Thoracic aorta (tissue), 2 donors: ENCODE results near the gene KRTAP4-3. TPM values are rescaled to one million over a fixed set of nuclear protein-coding genes. Genes with fewer than 3 reads are reported as not detected.
"Not testable (repeated sequence)": the region's sequence is repeated elsewhere in the genome, so short reads cannot be mapped to it uniquely, and the experiment has no call there.

Experiments
- ATAC-seq: fragments of 150-250 bp; one replicate; pipeline ENCODE4 v1.8.0; 2017; ENCODE audit warnings: low read depth; ENCODE audit not compliant: insufficient number of reproducible peaks, low FRiP score
- DNase-seq: peaks from one replicate; pipeline ENCODE4 v3.0.0-alpha.2; 2020; ENCODE audit warnings: low spot score
- H3K27ac ChIP-seq, 2 donors: fragments of 200-600 bp; sonication (generic); 1 replicate in 1 of 2; 2 replicates in 1 of 2; pipeline ENCODE4 v1.5.1; 2016; ENCODE audit warnings: mild to moderate bottlenecking in 2 of 2, moderate library complexity in 2 of 2
- H3K27me3 ChIP-seq: fragments of 200-600 bp; sonication (generic); replicated peaks from 2 replicates; pipeline ENCODE4 v1.6.0; 2016; ENCODE audit warnings: mild to moderate bottlenecking; ENCODE audit not compliant: insufficient read depth
- H3K36me3 ChIP-seq: fragments of 200-600 bp; sonication (generic); one replicate; pipeline ENCODE4 v1.5.1; 2016
- H3K4me1 ChIP-seq, 2 donors: fragments of 200-600 bp; sonication (generic); 1 replicate in 1 of 2; 2 replicates in 1 of 2; pipeline versions ENCODE4 v1.5.1 to v1.6.0; 2016; ENCODE audit warnings: low read depth in 2 of 2, mild to moderate bottlenecking in 1 of 2; ENCODE audit not compliant: control insufficient read depth in 1 of 2
- H3K4me3 ChIP-seq: fragments of 200-600 bp; sonication (generic); 2 replicates; pipeline ENCODE4 v1.5.1; 2016; ENCODE audit warnings: mild to moderate bottlenecking
- H3K9me3 ChIP-seq: fragments of 200-600 bp; sonication (generic); 2 replicates; pipeline ENCODE4 v1.5.1; 2016
- total RNA-seq, 2 donors: library from RNA; depleted of rRNA; stranded (reverse); fragments of >200 nt; gene quantifications; one replicate each; pipeline versions ENCODE4 v1.1.0 to v1.2.3, GENCODE V29; 2016
- TF ChIP-seq, protein P1 (sequence below): fragments of 200-600 bp; sonication (generic); IDR thresholded peaks from one replicate; pipeline ENCODE4 v1.5.1; 2019; ENCODE audit warnings: antibody characterized with exemption

Gene KRTAP4-3
- total RNA-seq, 2 donors from 2014 or later = not detected

- H3K27ac ChIP-seq = no peak overlapping the region
- no peak for DNase-seq
- no peaks in the 10 kb centered on the region for H3K4me1 ChIP-seq
- ATAC-seq = no peak
- TF ChIP-seq, protein P1, sequence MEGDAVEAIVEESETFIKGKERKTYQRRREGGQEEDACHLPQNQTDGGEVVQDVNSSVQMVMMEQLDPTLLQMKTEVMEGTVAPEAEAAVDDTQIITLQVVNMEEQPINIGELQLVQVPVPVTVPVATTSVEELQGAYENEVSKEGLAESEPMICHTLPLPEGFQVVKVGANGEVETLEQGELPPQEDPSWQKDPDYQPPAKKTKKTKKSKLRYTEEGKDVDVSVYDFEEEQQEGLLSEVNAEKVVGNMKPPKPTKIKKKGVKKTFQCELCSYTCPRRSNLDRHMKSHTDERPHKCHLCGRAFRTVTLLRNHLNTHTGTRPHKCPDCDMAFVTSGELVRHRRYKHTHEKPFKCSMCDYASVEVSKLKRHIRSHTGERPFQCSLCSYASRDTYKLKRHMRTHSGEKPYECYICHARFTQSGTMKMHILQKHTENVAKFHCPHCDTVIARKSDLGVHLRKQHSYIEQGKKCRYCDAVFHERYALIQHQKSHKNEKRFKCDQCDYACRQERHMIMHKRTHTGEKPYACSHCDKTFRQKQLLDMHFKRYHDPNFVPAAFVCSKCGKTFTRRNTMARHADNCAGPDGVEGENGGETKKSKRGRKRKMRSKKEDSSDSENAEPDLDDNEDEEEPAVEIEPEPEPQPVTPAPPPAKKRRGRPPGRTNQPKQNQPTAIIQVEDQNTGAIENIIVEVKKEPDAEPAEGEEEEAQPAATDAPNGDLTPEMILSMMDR = no peak
- H3K4me3 ChIP-seq = no peak overlapping the region
- no peaks in the 10 kb centered on the region for H3K27me3 ChIP-seq
- H3K9me3 ChIP-seq = no peaks in the 10 kb centered on the region
- H3K36me3 ChIP-seq = no peaks in the 10 kb centered on the region
These were observed 46.3 kb downstream of the KRTAP4-3 start for GRCh38 chr17:41121742-41122141.

- H3K4me3 ChIP-seq, ATAC-seq, H3K4me1 ChIP-seq, H3K27ac ChIP-seq, DNase-seq, H3K9me3 ChIP-seq, H3K27me3 ChIP-seq, H3K36me3 ChIP-seq: not testable (repeated sequence)
These were observed 48.0 kb downstream of the KRTAP4-3 start for GRCh38 chr17:41119696-41120690.

DNA sequence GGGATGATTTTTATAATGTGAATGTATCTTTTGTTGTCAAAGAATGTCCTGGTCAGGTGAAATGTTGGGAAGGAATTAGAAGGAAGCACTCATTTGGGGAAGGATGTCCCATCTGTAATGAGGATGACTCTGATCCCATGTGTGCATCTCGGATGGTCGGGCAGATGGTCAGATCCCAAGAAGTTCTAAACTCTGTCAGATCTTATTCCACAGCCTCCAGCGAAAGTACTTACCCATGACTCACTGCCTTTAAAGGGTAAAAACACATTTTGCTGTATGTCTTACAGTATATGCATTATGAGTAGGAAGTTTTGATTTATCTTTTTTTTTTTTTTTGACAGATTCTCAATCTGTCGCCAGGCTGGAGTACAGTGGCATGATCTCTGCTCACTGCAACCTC, 49.3 kb downstream of the KRTAP4-3 start:
- no peak for ATAC-seq
- H3K27me3 ChIP-seq = no peaks in the 10 kb centered on the region

GRCh38 chr17:41117846-41118386, 50.1 kb downstream of the KRTAP4-3 start, which contains the start of gene KRTAP4-11:
Gene KRTAP4-11, minus strand, starts transcription at chr17:41118373. Its CDS starts 58 bp downstream, at chr17:41118315.
- not testable (repeated sequence) for DNase-seq, H3K27ac ChIP-seq, ATAC-seq, H3K27me3 ChIP-seq, H3K4me3 ChIP-seq, H3K4me1 ChIP-seq, H3K9me3 ChIP-seq, H3K36me3 ChIP-seq

More for the DNA sequence above, 49.3 kb downstream of the KRTAP4-3 start:
- no peak overlapping the region for H3K4me3 ChIP-seq
- H3K36me3 ChIP-seq = no peaks in the 10 kb centered on the region
- H3K4me1 ChIP-seq = no peaks in the 10 kb centered on the region
- TF ChIP-seq, protein P1 = no peak
- no peak for DNase-seq
- no peak overlapping the region for H3K27ac ChIP-seq
- no peaks in the 10 kb centered on the region for H3K9me3 ChIP-seq

Other genes with a start within 250 kb of the KRTAP4-3 start
- gene KRT23, start 230.6 kb downstream of the KRTAP4-3 start, total RNA-seq = under 1 TPM in 1 of 2 donors, not detected in 1; 0.54 TPM
- gene KRT39, start 201.3 kb downstream of the KRTAP4-3 start, total RNA-seq = not detected
- not detected for gene KRT40, start 183.9 kb downstream of the KRTAP4-3 start, total RNA-seq
- not detected for gene KRTAP3-3, start 174.1 kb downstream of the KRTAP4-3 start, total RNA-seq
- gene KRTAP3-2, start 168.3 kb downstream of the KRTAP4-3 start, total RNA-seq = not detected
- not detected for gene KRTAP3-1, start 159.1 kb downstream of the KRTAP4-3 start, total RNA-seq
- gene KRTAP1-5, start 141.0 kb downstream of the KRTAP4-3 start, total RNA-seq = not detected
- not detected for gene KRTAP1-4, start 138.0 kb downstream of the KRTAP4-3 start, total RNA-seq
- not detected for gene KRTAP1-3, start 133.3 kb downstream of the KRTAP4-3 start, total RNA-seq
- gene KRTAP1-1, start 126.8 kb downstream of the KRTAP4-3 start, total RNA-seq = not detected
- not detected for gene KRTAP2-1, start 120.9 kb downstream of the KRTAP4-3 start, total RNA-seq
- gene KRTAP2-2, start 113.0 kb downstream of the KRTAP4-3 start, total RNA-seq = not detected
- not detected for gene KRTAP2-3, start 108.1 kb downstream of the KRTAP4-3 start, total RNA-seq
- not detected for gene KRTAP2-4, start 102.3 kb downstream of the KRTAP4-3 start, total RNA-seq
- not detected for gene KRTAP4-7, start 84.1 kb downstream of the KRTAP4-3 start, total RNA-seq
- gene KRTAP4-8, start 70.1 kb downstream of the KRTAP4-3 start, total RNA-seq = not detected
- gene KRTAP4-16, start 66.0 kb downstream of the KRTAP4-3 start, total RNA-seq = not detected
- not detected for gene KRTAP4-9, start 62.8 kb downstream of the KRTAP4-3 start, total RNA-seq
- not detected for gene KRTAP4-11, start 49.8 kb downstream of the KRTAP4-3 start, total RNA-seq
- not detected for gene KRTAP4-12, start 44.0 kb downstream of the KRTAP4-3 start, total RNA-seq
- gene KRTAP4-6, start 27.7 kb downstream of the KRTAP4-3 start, total RNA-seq = not detected
- not detected for gene KRTAP4-5, start 18.4 kb downstream of the KRTAP4-3 start, total RNA-seq
- not detected for gene KRTAP4-4, start 7.5 kb downstream of the KRTAP4-3 start, total RNA-seq
- not detected for gene KRTAP4-2, start 10.0 kb upstream of the KRTAP4-3 start, total RNA-seq
- not detected for gene KRTAP4-1, start 16.7 kb upstream of the KRTAP4-3 start, total RNA-seq
- gene KRTAP9-1, start 21.7 kb upstream of the KRTAP4-3 start, total RNA-seq = not detected
- gene KRTAP9-2, start 58.4 kb upstream of the KRTAP4-3 start, total RNA-seq = not detected
- not detected for gene KRTAP9-3, start 64.2 kb upstream of the KRTAP4-3 start, total RNA-seq
- gene KRTAP9-8, start 69.8 kb upstream of the KRTAP4-3 start, total RNA-seq = not detected
- gene KRTAP9-4, start 81.5 kb upstream of the KRTAP4-3 start, total RNA-seq = not detected
- gene KRTAP9-9, start 87.2 kb upstream of the KRTAP4-3 start, total RNA-seq = not detected
- not detected for gene KRTAP9-6, start 97.2 kb upstream of the KRTAP4-3 start, total RNA-seq
- gene KRTAP9-7, start 107.5 kb upstream of the KRTAP4-3 start, total RNA-seq = not detected
- gene KRTAP29-1, start 134.6 kb upstream of the KRTAP4-3 start, total RNA-seq = not detected
- not detected for gene KRTAP16-1, start 141.1 kb upstream of the KRTAP4-3 start, total RNA-seq
- not detected for gene KRTAP17-1, start 147.5 kb upstream of the KRTAP4-3 start, total RNA-seq
- not detected for gene KRT33A, start 182.6 kb upstream of the KRTAP4-3 start, total RNA-seq
- gene KRT33B, start 201.6 kb upstream of the KRTAP4-3 start, total RNA-seq = not detected
- not detected for gene KRT34, start 214.1 kb upstream of the KRTAP4-3 start, total RNA-seq
- not detected for gene KRT31, start 229.4 kb upstream of the KRTAP4-3 start, total RNA-seq